Progenitor cell of endocrine pancreas (in vitro differentiated cells): ENCODE results near the gene UNC45A. TPM values are rescaled to one million over a fixed set of nuclear protein-coding genes. Genes with fewer than 3 reads are reported as not detected.

Experiments
- DNase-seq: peaks from one replicate; pipeline ENCODE4 v3.0.0; 2021; ENCODE audit warnings: low spot score; ENCODE audit not compliant: unreplicated experiment
- H3K27ac Mint-ChIP-seq: 2 replicates; pipeline ENCODE4 v1.8.0; 2021; ENCODE audit warnings: mild to moderate bottlenecking, moderate library complexity, mixed read lengths
- H3K27me3 Mint-ChIP-seq: 2 replicates; pipeline ENCODE4 v1.8.0; 2021; ENCODE audit warnings: mixed read lengths
- H3K36me3 Mint-ChIP-seq: 2 replicates; pipeline ENCODE4 v1.8.0; 2022; ENCODE audit warnings: mixed read lengths; ENCODE audit not compliant: insufficient read depth
- H3K4me1 Mint-ChIP-seq: 2 replicates; pipeline ENCODE4 v1.8.0; 2021; ENCODE audit warnings: low read depth, mixed read lengths
- H3K4me3 Mint-ChIP-seq: 2 replicates; pipeline ENCODE4 v1.8.0; 2021; ENCODE audit warnings: low read depth, mild to moderate bottlenecking, moderate library complexity, mixed read lengths
- H3K9me3 Mint-ChIP-seq: 2 replicates; pipeline ENCODE4 v1.8.0; 2021; ENCODE audit warnings: low read depth, mixed read lengths
- total RNA-seq: library from RNA; stranded (reverse); gene quantifications from 2 replicates; pipeline ENCODE4 v1.2.1, GENCODE V29; 2021
- TF ChIP-seq, protein P1 (sequence below): fragments of 200-600 bp; sonication (generic); IDR thresholded peaks from one replicate; pipeline ENCODE4 v1.5.0; 2021; ENCODE audit warnings: antibody characterized with exemption, mild to moderate bottlenecking; ENCODE audit not compliant: unreplicated experiment

UNC45A gene
- total RNA-seq, 1 donor from 2014 or later = 90.6 TPM

DNA sequence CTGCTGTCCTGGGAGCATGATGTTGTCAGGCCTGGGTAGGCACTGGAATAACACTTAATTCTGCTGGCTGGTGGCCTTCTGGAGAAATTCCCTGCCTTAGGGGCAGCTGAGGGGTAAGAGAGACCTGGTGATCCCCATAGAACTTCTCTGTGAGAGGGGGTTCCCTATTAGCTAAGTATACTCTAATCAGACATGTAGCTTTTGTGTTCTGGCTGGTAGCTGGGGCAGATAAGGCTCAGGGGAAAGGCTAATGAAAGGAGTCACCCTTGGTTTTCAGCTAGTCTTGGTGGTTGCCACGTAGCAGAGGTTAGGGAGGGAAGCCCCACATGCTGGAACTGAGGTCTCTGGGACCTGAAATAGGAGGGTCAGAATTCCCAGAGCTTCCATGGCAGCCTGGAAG lies 1.8 kb upstream of the UNC45A start:
- no peaks in the 10 kb centered on the region for H3K9me3 Mint-ChIP-seq
- peaks cover 4% of the 10 kb centered on the region for H3K36me3 Mint-ChIP-seq
- peak overlapping the region; percentile 38 for H3K4me3 Mint-ChIP-seq
- TF ChIP-seq, protein P1, sequence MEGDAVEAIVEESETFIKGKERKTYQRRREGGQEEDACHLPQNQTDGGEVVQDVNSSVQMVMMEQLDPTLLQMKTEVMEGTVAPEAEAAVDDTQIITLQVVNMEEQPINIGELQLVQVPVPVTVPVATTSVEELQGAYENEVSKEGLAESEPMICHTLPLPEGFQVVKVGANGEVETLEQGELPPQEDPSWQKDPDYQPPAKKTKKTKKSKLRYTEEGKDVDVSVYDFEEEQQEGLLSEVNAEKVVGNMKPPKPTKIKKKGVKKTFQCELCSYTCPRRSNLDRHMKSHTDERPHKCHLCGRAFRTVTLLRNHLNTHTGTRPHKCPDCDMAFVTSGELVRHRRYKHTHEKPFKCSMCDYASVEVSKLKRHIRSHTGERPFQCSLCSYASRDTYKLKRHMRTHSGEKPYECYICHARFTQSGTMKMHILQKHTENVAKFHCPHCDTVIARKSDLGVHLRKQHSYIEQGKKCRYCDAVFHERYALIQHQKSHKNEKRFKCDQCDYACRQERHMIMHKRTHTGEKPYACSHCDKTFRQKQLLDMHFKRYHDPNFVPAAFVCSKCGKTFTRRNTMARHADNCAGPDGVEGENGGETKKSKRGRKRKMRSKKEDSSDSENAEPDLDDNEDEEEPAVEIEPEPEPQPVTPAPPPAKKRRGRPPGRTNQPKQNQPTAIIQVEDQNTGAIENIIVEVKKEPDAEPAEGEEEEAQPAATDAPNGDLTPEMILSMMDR = no peak
- no peak for DNase-seq
- no peak overlapping the region for H3K27ac Mint-ChIP-seq
- peaks cover 14% of the 10 kb centered on the region for H3K4me1 Mint-ChIP-seq
- no peaks in the 10 kb centered on the region for H3K27me3 Mint-ChIP-seq

DNA sequence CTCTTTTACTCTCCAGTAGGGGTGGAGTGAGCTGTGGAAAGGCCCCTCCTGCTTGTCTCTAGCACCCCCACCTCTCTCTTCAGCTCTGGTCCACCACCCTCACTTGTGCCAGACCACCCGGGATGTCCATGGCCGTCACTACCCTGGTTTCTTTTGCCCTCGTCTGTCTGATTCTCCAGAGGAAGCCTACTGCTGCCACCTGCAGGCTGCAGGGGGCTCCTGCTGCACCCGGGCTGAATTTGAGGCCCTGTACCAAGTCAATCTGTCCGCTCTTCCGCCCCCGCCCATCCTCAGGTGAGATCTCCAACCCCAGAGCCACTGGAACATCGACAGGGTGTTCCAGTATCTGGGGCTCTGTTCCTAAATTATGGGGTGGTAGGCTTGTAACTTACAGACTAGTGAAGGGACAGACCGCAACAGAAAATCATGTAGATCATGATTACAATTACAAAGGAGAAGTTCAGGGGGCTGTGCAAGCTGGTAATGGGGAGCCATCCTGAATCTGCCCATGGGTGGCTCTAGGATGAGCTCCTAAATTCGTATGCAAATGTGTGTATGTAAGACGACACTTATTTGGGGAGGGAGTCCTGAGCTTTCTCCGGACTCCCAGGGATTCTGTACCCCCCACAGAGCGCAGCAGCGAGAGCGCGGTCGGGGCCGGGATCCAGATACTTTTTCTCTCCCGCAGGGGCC lies 683 bp upstream of the UNC45A start:
- TF ChIP-seq, protein P1 = peak; percentile 87
- Mint-ChIP-seq H3K27me3 (no peaks in the 10 kb centered on the region), H3K9me3 (no peaks in the 10 kb centered on the region), H3K36me3 (peaks cover 5% of the 10 kb centered on the region), H3K27ac (peak overlapping the region; percentile 94), H3K4me3 (peak overlapping the region; percentile 89), H3K4me1 (peaks cover 14% of the 10 kb centered on the region)
- peak; percentile 77 for DNase-seq

DNA sequence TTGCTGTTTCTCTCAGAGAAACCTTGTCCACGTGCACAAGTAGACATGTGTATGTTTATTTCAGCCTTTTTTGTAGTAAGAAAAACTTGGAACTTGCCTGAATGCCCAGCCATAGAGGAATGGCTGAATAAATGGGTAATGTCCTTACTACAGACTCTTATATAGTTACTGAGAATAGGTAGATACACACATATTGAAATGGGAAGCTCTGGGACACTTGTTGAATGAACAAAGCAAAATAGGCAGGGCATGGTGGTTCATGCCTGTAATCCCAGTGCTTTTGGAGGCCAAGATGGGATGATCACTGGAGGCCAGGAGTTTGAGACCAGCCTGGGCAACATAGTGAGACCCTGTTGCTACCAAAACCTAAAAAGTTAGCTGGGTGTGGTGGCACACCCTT lies 1.7 kb downstream of the UNC45A start:
- Mint-ChIP-seq H3K27ac (no peak overlapping the region), H3K4me3 (peak overlapping the region; percentile 89)
- TF ChIP-seq, protein P1 = no peak

DNA sequence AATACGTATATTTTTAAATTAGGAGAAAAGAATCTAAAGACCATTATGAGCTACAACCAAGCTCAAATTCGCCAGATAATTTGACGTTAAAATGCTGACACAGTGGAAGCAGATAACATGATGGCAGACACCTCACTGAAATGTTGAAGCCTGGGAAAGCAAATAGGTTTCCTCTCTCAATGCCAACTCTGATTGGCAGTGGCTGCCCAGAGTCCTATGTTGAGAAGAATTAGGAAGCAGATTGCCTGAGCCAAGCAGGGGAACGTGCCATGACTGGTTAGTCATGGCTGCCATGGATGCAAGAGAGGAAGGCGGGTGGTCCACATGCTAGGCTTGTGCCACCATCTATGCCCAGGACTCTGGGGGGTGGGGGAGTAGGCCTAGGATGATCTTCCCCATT lies 3.2 kb downstream of the UNC45A start:
- Mint-ChIP-seq H3K36me3 (peaks cover 13% of the 10 kb centered on the region), H3K9me3 (no peaks in the 10 kb centered on the region), H3K27me3 (no peaks in the 10 kb centered on the region), H3K27ac (no peak overlapping the region), H3K4me3 (no peak overlapping the region), H3K4me1 (peaks cover 12% of the 10 kb centered on the region)
- no peak for DNase-seq
- TF ChIP-seq, protein P1 = no peak

More for the DNA sequence above, 1.7 kb downstream of the UNC45A start:
- Mint-ChIP-seq H3K9me3 (no peaks in the 10 kb centered on the region), H3K36me3 (peaks cover 13% of the 10 kb centered on the region), H3K4me1 (peaks cover 12% of the 10 kb centered on the region), H3K27me3 (no peaks in the 10 kb centered on the region)
- no peak for DNase-seq

DNA sequence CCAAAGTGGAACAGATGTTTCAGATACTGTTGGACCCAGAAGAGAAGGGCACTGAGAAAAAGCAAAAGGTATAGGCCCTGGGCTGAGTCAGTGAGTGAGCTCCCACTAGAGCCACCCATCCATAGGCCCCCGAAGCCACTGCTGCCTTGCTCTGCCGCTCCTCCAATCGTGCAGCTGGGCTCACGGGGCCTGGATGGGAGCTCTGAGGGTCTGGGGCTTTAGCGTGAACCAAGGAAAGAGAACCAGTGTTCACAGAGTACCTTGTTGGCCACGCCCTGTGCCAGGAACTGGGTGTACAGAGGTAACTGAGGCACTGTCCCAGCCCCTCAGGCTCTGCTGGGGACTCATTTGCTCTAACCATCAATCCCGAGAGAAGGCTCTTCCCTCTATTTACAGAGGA lies 4.7 kb downstream of the UNC45A start:
- TF ChIP-seq, protein P1 = no peak
- H3K27me3 Mint-ChIP-seq = no peaks in the 10 kb centered on the region
- peaks cover 7% of the 10 kb centered on the region for H3K4me1 Mint-ChIP-seq
- peaks cover 15% of the 10 kb centered on the region for H3K36me3 Mint-ChIP-seq
- H3K4me3 Mint-ChIP-seq = no peak overlapping the region
- no peaks in the 10 kb centered on the region for H3K9me3 Mint-ChIP-seq
- DNase-seq = no peak
- H3K27ac Mint-ChIP-seq = no peak overlapping the region
